Measurements from ENCODE around the gene DNAL1. TPM values are rescaled to one million over a fixed set of nuclear protein-coding genes. Genes with fewer than 3 reads are reported as not detected.

Gene DNAL1
- polyA plus RNA-seq, 1 donor (not counting 4 experiments of a cell fraction or from before 2014, with no cell fraction given), result 8.4 TPM

- Histone ChIP-seq H3K4me3 (ENCODE audit: control insufficient read depth in 2 of 3, extremely low read depth in 1 of 3, insufficient read depth in 2 of 3, low read depth in 1 of 3, low read length in 3 of 3) (peak overlapping the region in 2 of 3 experiments; percentile 49 to 62), H3K9me1 (ENCODE audit: control insufficient read depth, extremely low read depth, insufficient read depth, low read length) (peaks cover 14% of the 10 kb centered on the region), H4K20me1 (ENCODE audit: control insufficient read depth, extremely low read depth, insufficient read depth, low read length) (peaks cover 22% of the 10 kb centered on the region), H2AFZ (ENCODE audit: control insufficient read depth, low read length) (no peak overlapping the region), H3K9me3 (ENCODE audit: control insufficient read depth, low read depth, low read length) (no peaks in the 10 kb centered on the region), H3K79me2 (ENCODE audit: control insufficient read depth, insufficient read depth, low read length) (peaks cover 88% of the 10 kb centered on the region), H3K36me3 (ENCODE audit: control insufficient read depth in 2 of 2, extremely low read depth in 1 of 2, insufficient read depth in 2 of 2, low read length in 2 of 2) (peaks cover 20 to 38% of the 10 kb centered on the region in 2 experiments), H3K4me1 (ENCODE audit: control insufficient read depth, extremely low read depth, insufficient read depth, low read length) (peaks cover 68% of the 10 kb centered on the region), H3K27me3 (ENCODE audit: control insufficient read depth, extremely low read depth, insufficient read depth, low read length) (no peaks in the 10 kb centered on the region), H3K27ac (ENCODE audit: control insufficient read depth, insufficient read depth, low read length) (peak overlapping the region; percentile 89), H3K9ac (ENCODE audit: control insufficient read depth, extremely low read depth, insufficient read depth, low read length) (peak overlapping the region; percentile 75), H3K4me2 (ENCODE audit: control insufficient read depth, extremely low read depth, insufficient read depth, low read depth, low read length) (peak overlapping the region; percentile 93)
- FAIRE-seq, result peak; percentile 79
- no peak for DNase-seq (ENCODE audit: low read depth, low spot score)
- no peak for TF ChIP-seq EZH2 (IDR thresholded peaks at IDR 0.05; ENCODE audit: low read length)
- TF ChIP-seq CTCF (optimal IDR thresholded peaks at IDR 0.05 in 1 of 3, IDR thresholded peaks at IDR 0.05 in 1 of 3, conservative IDR thresholded peaks at IDR 0.05 in 1 of 3; ENCODE audit: extremely low read depth in 1 of 3, insufficient read depth in 2 of 3, low read length in 3 of 3), result peak in 1 of 3 experiments; percentile 2
- dilution Hi-C loops (cut with MboI; ENCODE audit: extremely low pct_ligation_motif_present, low sequenced_read_pairs), result no loop called here
Observed at GRCh38 chr14:73741386-73741875, 96.6 kb downstream of the DNAL1 start.

GRCh38 chr14:73741876-73742519 is 97.2 kb downstream of the DNAL1 start:
- TF ChIP-seq CTCF (optimal IDR thresholded peaks at IDR 0.05 in 1 of 3, IDR thresholded peaks at IDR 0.05 in 1 of 3, conservative IDR thresholded peaks at IDR 0.05 in 1 of 3; ENCODE audit: extremely low read depth in 1 of 3, insufficient read depth in 2 of 3, low read length in 3 of 3) (no peak), EZH2 (IDR thresholded peaks at IDR 0.05; ENCODE audit: low read length) (no peak)
- peak overlapping the region; percentile 75 for H3K9ac ChIP-seq (ENCODE audit: control insufficient read depth, extremely low read depth, insufficient read depth, low read length)
- DNase-seq (ENCODE audit: low read depth, low spot score), result no peak
- no peak for FAIRE-seq
- H3K4me2 ChIP-seq (ENCODE audit: control insufficient read depth, extremely low read depth, insufficient read depth, low read depth, low read length), result peak overlapping the region; percentile 93
- H2AFZ ChIP-seq (ENCODE audit: control insufficient read depth, low read length), result no peak overlapping the region
- no peaks in the 10 kb centered on the region for H3K9me3 ChIP-seq (ENCODE audit: control insufficient read depth, low read depth, low read length)
- no peaks in the 10 kb centered on the region for H3K27me3 ChIP-seq (ENCODE audit: control insufficient read depth, extremely low read depth, insufficient read depth, low read length)
- peak overlapping the region; percentile 89 for H3K27ac ChIP-seq (ENCODE audit: control insufficient read depth, insufficient read depth, low read length)
- dilution Hi-C loops (cut with MboI; ENCODE audit: extremely low pct_ligation_motif_present, low sequenced_read_pairs), result no loop called here
- peaks cover 14% of the 10 kb centered on the region for H3K9me1 ChIP-seq (ENCODE audit: control insufficient read depth, extremely low read depth, insufficient read depth, low read length)
- H3K4me3 ChIP-seq (ENCODE audit: control insufficient read depth in 2 of 3, extremely low read depth in 1 of 3, insufficient read depth in 2 of 3, low read depth in 1 of 3, low read length in 3 of 3), result peak overlapping the region in 2 of 3 experiments; percentile 49 to 62
- peaks cover 22% of the 10 kb centered on the region for H4K20me1 ChIP-seq (ENCODE audit: control insufficient read depth, extremely low read depth, insufficient read depth, low read length)
- peaks cover 18 to 36% of the 10 kb centered on the region in 2 experiments for H3K36me3 ChIP-seq (ENCODE audit: control insufficient read depth in 2 of 2, extremely low read depth in 1 of 2, insufficient read depth in 2 of 2, low read length in 2 of 2)
- peaks cover 88% of the 10 kb centered on the region for H3K79me2 ChIP-seq (ENCODE audit: control insufficient read depth, insufficient read depth, low read length)
- peaks cover 73% of the 10 kb centered on the region for H3K4me1 ChIP-seq (ENCODE audit: control insufficient read depth, extremely low read depth, insufficient read depth, low read length)

All from keratinocyte (primary cell).